MCF 10A (cell line): ENCODE data around the gene MOV10L1. TPM values are rescaled to one million over a fixed set of nuclear protein-coding genes. Genes with fewer than 3 reads are reported as not detected.

Source experiments
- BruUV-seq: library from RNA; stranded (reverse); fragments of 400-500 nt; replicated peaks from 2 replicates; lab custom pipeline; 2021; lab: Mats Ljungman, UMichigan
- CTCF ChIA-PET: fragments of 300-600 bp; sonication (Branson Sonifier 250); formaldehyde crosslinking; extraction: SDS; loops from one replicate; lab custom pipeline; 2021; ENCODE audit warnings: antibody characterized with exemption, inconsistent platforms; lab: Yijun Ruan, JAX
- POLR2A ChIA-PET: fragments of 300-600, 350-650 bp; sonication (Branson Sonifier 250); formaldehyde crosslinking; extraction: SDS; loops from one replicate; lab custom pipeline; 2020; ENCODE audit warnings: antibody characterized with exemption, inconsistent platforms; lab: Yijun Ruan, JAX
- DNase-seq: peaks from one replicate; pipeline ENCODE4 v3.0.0-alpha.2; 2018; ENCODE audit not compliant: unreplicated experiment
- H3K27ac Mint-ChIP-seq: one replicate; pipeline ENCODE4 v1.8.0; 2022; ENCODE audit warnings: mild to moderate bottlenecking, low read depth, mixed read lengths; ENCODE audit not compliant: unreplicated experiment
- H3K27me3 Mint-ChIP-seq: one replicate; pipeline ENCODE4 v1.8.0; 2022; ENCODE audit warnings: mixed read lengths; ENCODE audit not compliant: insufficient read depth, unreplicated experiment
- H3K36me3 Mint-ChIP-seq: one replicate; pipeline ENCODE4 v1.8.0; 2022; ENCODE audit warnings: mild to moderate bottlenecking, moderate library complexity, mixed read lengths; ENCODE audit not compliant: insufficient read depth, unreplicated experiment
- H3K4me1 Mint-ChIP-seq: one replicate; pipeline ENCODE4 v1.8.0; 2022; ENCODE audit warnings: mixed read lengths; ENCODE audit not compliant: insufficient read depth, unreplicated experiment
- H3K4me3 Mint-ChIP-seq: one replicate; pipeline ENCODE4 v1.8.0; 2022; ENCODE audit warnings: mild to moderate bottlenecking, moderate library complexity, mixed read lengths; ENCODE audit not compliant: unreplicated experiment
- H3K9me3 Mint-ChIP-seq: one replicate; pipeline ENCODE4 v1.8.0; 2022; ENCODE audit warnings: mixed read lengths; ENCODE audit not compliant: unreplicated experiment
- CTCF ChIP-seq: fragments of 200-600 bp; IDR thresholded peaks from one replicate; pipeline ENCODE4 v1.8.0; 2022; ENCODE audit warnings: antibody characterized with exemption, mild to moderate bottlenecking; ENCODE audit not compliant: unreplicated experiment
- intact Hi-C: fragments of 100-400 bp; cut with micrococcal nuclease; formaldehyde crosslinking; loops from 2 replicates; pipeline ENCODE4 v1.14.1; 2022
- total RNA-seq: library from RNA; stranded (reverse); gene quantifications from 2 replicates; pipeline ENCODE4 v1.2.3, GENCODE V29; 2022

MOV10L1 gene
- total RNA-seq, 1 experiment from 2014 or later, result not detected

- Mint-ChIP-seq H3K9me3 (peaks cover 8% of the 10 kb centered on the region), H3K4me1 (peaks cover 8% of the 10 kb centered on the region), H3K27ac (peak overlapping the region; percentile 10), H3K27me3 (no peaks in the 10 kb centered on the region), H3K36me3 (no peaks in the 10 kb centered on the region), H3K4me3 (peak overlapping the region; percentile 55)
- intact Hi-C loops, result no loop called here
- TF ChIP-seq CTCF, result no peak
- peak; percentile 38 for DNase-seq
- POLR2A ChIA-PET, result interaction anchor here (0.5 to 0.8 kb wide), 4 partner anchors 15 to 203 kb away, joined by 3 to 4 read pairs (median 3); no protein-coding TSS in a partner anchor
- CTCF ChIA-PET, result interaction anchor here (0.5 kb wide), 1 partner anchor 64 kb away, joined by 4 read pairs; no protein-coding TSS in a partner anchor
- BruUV-seq, result no TSS peak
Observed at GRCh38 chr22:50082961-50083461, 6.8 kb upstream of the MOV10L1 start.

- Mint-ChIP-seq H3K4me3 (peak overlapping the region; percentile 55), H3K36me3 (no peaks in the 10 kb centered on the region), H3K4me1 (peaks cover 8% of the 10 kb centered on the region), H3K27me3 (no peaks in the 10 kb centered on the region), H3K9me3 (peaks cover 8% of the 10 kb centered on the region), H3K27ac (peak overlapping the region; percentile 10)
- TF ChIP-seq CTCF, result no peak
- DNase-seq, result no peak
- ChIA-PET POLR2A (interaction anchor here (0.6 to 1.2 kb wide), 3 partner anchors 10 to 119 kb away, joined by 3 read pairs; no protein-coding TSS in a partner anchor), CTCF (interaction anchor here (0.5 kb wide), 1 partner anchor 63 kb away, joined by 4 read pairs; no protein-coding TSS in a partner anchor)
- BruUV-seq, result no TSS peak
- intact Hi-C loops, result no loop called here
Observed at GRCh38 chr22:50083462-50084079, 6.2 kb upstream of the MOV10L1 start.

GRCh38 chr22:50084080-50084477, 5.7 kb upstream of the MOV10L1 start:
- BruUV-seq, result no TSS peak
- CTCF ChIA-PET, result no interaction called here
- no peak overlapping the region for H3K4me3 Mint-ChIP-seq
- no peaks in the 10 kb centered on the region for H3K27me3 Mint-ChIP-seq
- H3K27ac Mint-ChIP-seq, result no peak overlapping the region
- no peak for DNase-seq
- no peaks in the 10 kb centered on the region for H3K36me3 Mint-ChIP-seq
- POLR2A ChIA-PET, result interaction anchor here (0.9 to 1.2 kb wide), 3 partner anchors 10 to 103 kb away, joined by 3 to 4 read pairs (median 3); no protein-coding TSS in a partner anchor
- TF ChIP-seq CTCF, result no peak
- peaks cover 8% of the 10 kb centered on the region for H3K9me3 Mint-ChIP-seq
- peaks cover 8% of the 10 kb centered on the region for H3K4me1 Mint-ChIP-seq
- intact Hi-C loops, result no loop called here

- ChIA-PET CTCF (no interaction called here), POLR2A (interaction anchor here (0.9 to 1.2 kb wide), 3 partner anchors 9 to 102 kb away, joined by 3 to 4 read pairs (median 3); no protein-coding TSS in a partner anchor)
- TF ChIP-seq CTCF, result no peak
- Mint-ChIP-seq H3K27ac (no peak overlapping the region), H3K4me1 (peaks cover 8% of the 10 kb centered on the region), H3K9me3 (peaks cover 8% of the 10 kb centered on the region), H3K27me3 (no peaks in the 10 kb centered on the region), H3K36me3 (no peaks in the 10 kb centered on the region), H3K4me3 (no peak overlapping the region)
- no TSS peak for BruUV-seq
- intact Hi-C loops, result no loop called here
- no peak for DNase-seq
Observed at GRCh38 chr22:50084614-50085021, 5.2 kb upstream of the MOV10L1 start.
